DMS53 treated with DMSO at 0.1 percent for 48 hours (cell line): ENCODE results near the gene NKX2-1.
"Not testable (repeated sequence)": the region's sequence is repeated elsewhere in the genome, so short reads cannot be mapped to it uniquely, and the experiment has no call there.

Experiments
- DNase-seq: peaks from one replicate; lab custom pipeline; 2025; ENCODE audit not compliant: unreplicated experiment; lab: John Stamatoyannopoulos, UW

The NKX2-1 gene

GRCh38 chr14:36519431-36520321 is at the start of gene NKX2-1:
Gene NKX2-1 (minus strand): TSS chr14:36520232. CDS start chr14:36520129, 103 bp downstream.
- DNase-seq: peak; percentile 48

GRCh38 chr14:36556811-36557433 is 36.9 kb upstream of the NKX2-1 start:
- no peak for DNase-seq

GRCh38 chr14:36555998-36556743 is 36.1 kb upstream of the NKX2-1 start:
- no peak for DNase-seq

GRCh38 chr14:36553656-36554260 is 33.7 kb upstream of the NKX2-1 start:
- peak; percentile 9 for DNase-seq

GRCh38 chr14:36550899-36551298 is 30.9 kb upstream of the NKX2-1 start:
- DNase-seq: no peak

GRCh38 chr14:36544280-36544679 is 24.2 kb upstream of the NKX2-1 start:
- DNase-seq: not testable (repeated sequence)

GRCh38 chr14:36538051-36538450 is 18.0 kb upstream of the NKX2-1 start:
- no peak for DNase-seq

GRCh38 chr14:36529062-36529461 is 9.0 kb upstream of the NKX2-1 start:
- no peak for DNase-seq

- no peak for DNase-seq
Measured at GRCh38 chr14:36525746-36526099, 5.7 kb upstream of the NKX2-1 start.

- DNase-seq: no peak
Measured at GRCh38 chr14:36524874-36525745, 5.1 kb upstream of the NKX2-1 start.

GRCh38 chr14:36524220-36524837 is 4.3 kb upstream of the NKX2-1 start:
- no peak for DNase-seq

- no peak for DNase-seq
Measured at GRCh38 chr14:36522972-36523715, 3.1 kb upstream of the NKX2-1 start.

- DNase-seq: no peak
Measured at GRCh38 chr14:36522347-36522971, 2.4 kb upstream of the NKX2-1 start.

- DNase-seq: no peak
Measured at GRCh38 chr14:36521598-36522345, 1.7 kb upstream of the NKX2-1 start.

- no peak for DNase-seq
Measured at GRCh38 chr14:36520601-36521525, 831 bp upstream of the NKX2-1 start.

GRCh38 chr14:36518586-36519430 is 1.2 kb downstream of the NKX2-1 start:
- no peak for DNase-seq
